Stimulated activated naive CD4-positive, alpha-beta T cell (primary cell): ENCODE measurements around the gene C4orf54.

Source experiments
- DNase-seq, 6 experiments: peaks; one replicate each; lab custom pipeline; 2025; lab: John Stamatoyannopoulos, UW

C4orf54 gene

GRCh38 chr4:99651811-99652485 lies 5.7 kb downstream of the C4orf54 start:
- no peak for DNase-seq

DNA sequence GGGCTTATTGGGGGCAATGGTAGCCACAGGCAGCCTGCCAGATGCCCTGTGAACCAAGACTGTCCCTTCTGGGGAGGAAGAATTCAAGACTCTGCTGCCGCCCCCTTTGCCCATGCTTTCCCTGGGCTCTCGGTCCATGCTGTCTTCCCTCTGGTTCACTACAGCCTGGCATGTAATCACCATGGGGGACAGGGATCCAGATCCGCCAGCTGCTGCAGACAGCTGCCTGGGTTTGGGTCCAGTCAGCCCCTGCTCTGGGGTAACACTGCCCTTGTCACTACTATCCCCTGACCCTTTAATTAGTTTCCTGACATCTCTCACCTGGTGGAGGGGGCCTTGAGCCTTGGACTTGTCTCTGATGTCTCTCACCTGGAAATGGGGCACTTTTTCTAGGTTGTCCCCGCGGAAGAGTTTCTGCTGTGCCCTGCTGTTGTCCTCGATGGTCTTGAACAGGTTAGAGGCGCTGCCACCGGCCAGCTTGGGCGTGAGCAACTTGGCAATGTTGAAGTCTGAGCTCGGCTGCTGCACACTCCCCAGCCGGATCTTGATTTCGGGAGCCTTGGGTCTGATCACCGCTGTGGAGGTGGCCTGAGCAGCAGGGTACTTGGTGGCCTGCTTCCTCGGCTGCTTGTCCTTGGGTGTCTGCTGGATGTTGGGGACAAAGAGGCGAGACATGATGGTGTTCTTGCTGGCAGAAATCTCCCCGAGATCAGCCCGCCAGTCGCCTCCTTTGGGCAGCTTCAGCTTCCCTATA lies 6.4 kb downstream of the C4orf54 start:
- no peak for DNase-seq

GRCh38 chr4:99649778-99650177 lies 7.8 kb downstream of the C4orf54 start:
- no peak for DNase-seq

DNA sequence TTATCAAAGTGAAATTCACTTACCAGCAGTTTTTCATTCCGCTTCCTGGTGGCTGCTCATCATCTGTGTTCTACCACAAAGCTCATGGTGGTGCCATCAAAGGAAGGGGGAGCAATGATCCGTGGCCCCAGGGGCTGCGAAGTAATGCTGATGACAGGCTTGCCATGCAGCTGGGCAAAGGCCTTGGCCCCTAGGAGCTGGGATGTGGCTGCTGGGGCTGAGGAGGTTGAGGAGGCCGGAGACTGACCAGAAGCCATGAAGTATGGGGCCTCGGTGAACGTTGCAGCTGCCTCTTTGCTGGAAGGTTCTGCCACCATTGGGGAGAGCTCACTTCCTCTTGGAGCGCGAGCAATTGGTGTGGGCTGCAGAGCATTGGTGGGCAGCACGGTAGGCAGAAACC lies 8.4 kb downstream of the C4orf54 start:
- DNase-seq, result no peak

- DNase-seq, result no peak
These were observed 9.3 kb downstream of the C4orf54 start for GRCh38 chr4:99648321-99648720.

GRCh38 chr4:99647071-99647470 lies 10.6 kb downstream of the C4orf54 start:
- no peak for DNase-seq

GRCh38 chr4:99645638-99646037 lies 12.0 kb downstream of the C4orf54 start:
- no peak for DNase-seq

DNA sequence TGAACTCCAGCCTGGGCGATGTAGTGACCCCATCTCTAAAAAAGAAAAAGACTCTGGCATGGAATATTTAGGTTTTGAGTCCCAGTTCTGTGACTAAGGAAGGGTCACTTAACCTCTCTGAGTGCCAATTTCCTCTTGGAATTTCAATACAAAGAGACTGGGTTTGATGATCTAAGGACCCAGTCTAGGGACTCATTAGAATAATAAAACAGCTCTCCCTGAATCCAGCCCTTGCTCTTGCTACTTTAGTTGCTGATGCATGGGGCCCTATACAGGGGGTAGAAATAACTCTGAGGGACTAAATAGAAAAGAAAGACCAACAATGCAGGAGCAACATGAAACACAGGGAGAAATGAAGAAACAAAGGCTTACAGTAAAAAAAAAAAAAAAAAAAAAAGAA lies 12.6 kb downstream of the C4orf54 start:
- no peak for DNase-seq

- DNase-seq, result no peak
These were observed 13.2 kb downstream of the C4orf54 start for GRCh38 chr4:99644453-99644852.

DNA sequence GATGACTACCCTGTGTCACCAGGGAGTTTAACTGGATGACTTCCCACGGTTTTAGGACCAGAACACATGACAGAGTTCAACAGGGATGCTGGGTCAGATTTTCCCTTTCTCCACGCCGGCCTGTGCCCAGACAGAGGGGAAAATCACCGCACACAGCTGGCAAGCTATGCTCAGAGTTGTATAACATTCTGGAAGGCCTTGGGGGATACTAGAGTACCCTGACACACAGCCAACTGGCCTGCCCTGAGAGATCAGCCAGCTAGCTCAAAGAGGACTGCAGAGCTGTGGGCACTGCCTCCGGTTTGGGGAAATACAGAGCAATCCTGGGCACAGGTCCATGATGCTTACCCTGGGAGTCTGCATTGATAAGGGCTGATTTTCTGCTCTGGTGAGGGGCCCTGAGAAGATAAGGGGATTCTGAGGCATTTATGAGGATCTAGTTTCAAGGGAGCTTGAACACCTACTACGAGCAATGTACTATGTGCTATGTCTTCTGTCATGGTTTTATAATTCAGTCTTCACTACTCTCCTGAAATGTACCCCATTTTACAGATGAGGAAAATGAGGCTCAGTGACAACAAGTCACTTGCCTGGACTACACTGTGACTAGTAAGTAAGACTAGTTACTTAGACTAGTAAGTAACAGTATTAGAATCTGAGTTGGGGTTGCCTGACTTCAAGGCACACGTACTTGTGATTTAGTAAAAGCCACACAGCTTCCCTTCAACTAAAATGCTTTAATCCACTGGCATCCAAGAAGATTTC lies 14.7 kb downstream of the C4orf54 start:
- no peak for DNase-seq

GRCh38 chr4:99640676-99641075 lies 17.0 kb downstream of the C4orf54 start:
- no peak for DNase-seq

DNA sequence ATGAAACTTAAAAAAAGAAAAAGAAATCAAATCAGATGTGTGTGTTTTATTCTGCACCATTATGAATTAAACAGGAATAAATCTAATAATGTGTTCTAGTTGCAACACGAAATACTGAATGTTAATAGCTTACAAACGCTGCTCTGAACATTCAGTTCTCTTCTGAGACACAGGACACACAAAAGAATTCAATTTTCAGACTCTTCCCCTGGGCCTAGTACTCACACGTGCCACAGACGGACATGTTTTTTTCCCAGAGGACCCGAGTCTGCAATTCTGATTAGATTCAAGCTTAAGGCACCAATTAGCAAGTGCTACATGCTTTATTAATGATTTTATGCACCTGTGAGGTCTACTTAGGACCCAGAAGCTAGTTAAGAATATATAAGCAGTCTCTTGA lies 20.5 kb downstream of the C4orf54 start:
- no peak for DNase-seq

- DNase-seq, result no peak
These were observed 21.2 kb downstream of the C4orf54 start for GRCh38 chr4:99636422-99636821.

- no peak for DNase-seq
These were observed 22.0 kb downstream of the C4orf54 start for GRCh38 chr4:99635601-99636000.

DNA sequence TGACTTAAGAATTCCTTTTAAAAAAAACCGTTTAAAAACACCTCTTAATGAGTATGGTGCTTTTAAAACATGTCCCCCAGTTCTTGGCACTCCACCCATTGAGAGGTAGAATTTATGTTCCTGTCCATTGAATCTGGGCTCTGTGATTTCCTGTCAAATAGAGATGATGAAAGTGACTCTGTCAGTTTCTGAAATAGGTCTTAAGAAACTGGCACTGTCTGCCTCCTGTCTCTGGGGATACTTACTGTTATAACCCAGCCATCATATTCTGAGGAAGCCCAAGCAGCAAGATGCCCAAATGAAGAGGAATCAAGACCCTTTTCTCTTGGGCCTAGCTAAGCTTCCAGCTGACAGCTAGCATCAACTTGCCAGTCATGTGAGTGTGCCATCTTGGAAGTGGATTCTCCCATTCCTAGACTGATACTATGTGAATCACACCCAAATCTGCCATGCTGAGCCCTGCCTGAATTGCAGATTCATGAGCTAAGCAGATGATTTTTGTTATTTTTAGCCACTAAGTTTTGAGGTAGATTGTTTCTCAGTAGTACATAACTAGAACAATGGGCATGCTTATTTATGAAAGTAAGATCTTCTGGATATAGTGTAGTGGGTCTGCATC lies 22.8 kb downstream of the C4orf54 start:
- DNase-seq, result no peak

DNA sequence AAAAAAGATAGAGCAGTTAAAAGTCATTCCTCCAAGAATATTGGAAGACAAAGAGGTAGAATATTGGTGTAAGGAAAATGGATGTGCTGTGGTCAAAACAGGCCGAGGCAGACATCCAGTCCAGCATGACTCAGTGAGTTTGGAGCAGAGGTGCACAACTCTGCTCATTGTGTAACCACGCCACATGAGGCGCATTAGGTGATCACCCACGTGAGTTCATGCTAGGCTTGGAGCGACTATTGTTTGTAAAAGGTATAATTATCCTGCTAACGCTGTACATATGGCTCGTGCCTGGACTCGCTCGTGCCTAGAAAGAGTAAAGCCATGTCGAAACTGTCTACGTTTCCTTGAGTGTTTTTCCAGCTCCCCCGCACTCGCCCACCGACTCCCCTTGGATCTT lies 23.9 kb downstream of the C4orf54 start:
- DNase-seq, result no peak

DNA sequence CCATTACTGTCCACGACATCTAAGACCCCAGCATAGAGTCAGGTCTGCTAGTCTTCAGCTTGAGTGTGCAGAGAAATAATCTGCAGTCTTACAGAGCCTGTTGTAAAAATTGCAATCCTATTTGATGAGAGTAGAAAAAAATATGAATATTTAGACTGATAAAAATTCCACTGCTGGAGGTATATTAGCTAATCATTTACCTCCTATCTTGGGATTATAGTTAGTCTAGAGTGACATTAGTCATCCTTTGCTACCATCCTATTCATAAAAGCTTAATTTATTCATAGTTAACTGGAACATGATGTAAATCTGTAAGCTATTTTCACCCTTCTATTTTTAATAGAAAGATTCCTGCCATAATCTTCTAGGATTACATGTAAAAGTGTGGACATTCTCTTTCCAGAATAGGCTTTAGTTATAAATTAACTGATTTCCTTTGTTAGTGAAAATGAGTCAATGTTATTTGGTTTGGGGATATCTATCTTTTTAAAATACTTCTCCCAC lies 26.7 kb downstream of the C4orf54 start:
- DNase-seq, result no peak

- no peak for DNase-seq
These were observed 27.6 kb downstream of the C4orf54 start for GRCh38 chr4:99629962-99630554.

- no peak for DNase-seq
These were observed 29.6 kb downstream of the C4orf54 start for GRCh38 chr4:99628040-99628439.

DNA sequence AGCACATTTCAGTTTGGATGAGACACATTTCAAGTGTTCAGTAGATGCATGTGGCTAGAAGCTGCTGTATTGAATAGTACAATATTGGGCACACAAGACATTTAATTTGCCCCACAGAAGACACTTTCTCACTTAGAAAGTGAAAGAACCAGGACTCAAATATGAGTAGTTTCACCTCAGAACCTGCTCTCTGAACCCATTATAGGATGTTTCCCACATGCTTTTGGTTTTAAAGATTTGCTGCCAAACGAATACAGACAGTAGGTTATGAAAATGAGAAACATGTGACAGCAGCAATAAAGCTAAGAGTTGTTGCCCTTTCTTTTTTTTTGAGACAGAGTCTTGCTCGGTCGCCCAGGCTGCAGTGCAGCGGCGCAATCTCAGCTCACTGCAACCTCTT lies 32.3 kb downstream of the C4orf54 start:
- DNase-seq, result no peak

DNA sequence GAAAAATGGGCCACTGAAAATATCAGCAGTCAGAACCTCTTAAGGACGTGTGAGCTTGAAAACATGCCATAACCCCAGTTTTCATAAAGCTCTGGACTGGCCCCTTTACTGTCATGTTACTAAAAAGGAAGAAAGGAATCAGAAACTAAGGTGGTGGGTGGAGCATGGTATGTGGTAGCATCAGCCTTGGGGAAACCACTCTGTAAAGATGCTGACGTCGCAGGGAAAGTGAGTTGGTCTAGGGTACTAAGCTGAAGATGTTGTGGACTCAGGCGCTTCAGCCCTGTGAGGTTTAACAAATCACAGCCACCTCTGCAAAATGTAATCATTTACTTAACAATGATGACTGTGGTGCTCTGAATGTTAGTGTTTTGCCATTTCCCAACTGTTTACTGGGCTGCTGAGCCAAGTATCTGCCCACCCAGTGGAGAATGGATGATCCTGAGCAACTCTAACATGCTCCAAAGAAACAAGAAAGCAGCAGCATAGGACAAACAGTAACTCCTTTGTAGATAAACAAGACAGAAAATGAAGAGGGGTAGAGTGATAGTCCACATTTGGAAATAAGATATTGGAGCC lies 33.4 kb downstream of the C4orf54 start:
- DNase-seq, result no peak

DNA sequence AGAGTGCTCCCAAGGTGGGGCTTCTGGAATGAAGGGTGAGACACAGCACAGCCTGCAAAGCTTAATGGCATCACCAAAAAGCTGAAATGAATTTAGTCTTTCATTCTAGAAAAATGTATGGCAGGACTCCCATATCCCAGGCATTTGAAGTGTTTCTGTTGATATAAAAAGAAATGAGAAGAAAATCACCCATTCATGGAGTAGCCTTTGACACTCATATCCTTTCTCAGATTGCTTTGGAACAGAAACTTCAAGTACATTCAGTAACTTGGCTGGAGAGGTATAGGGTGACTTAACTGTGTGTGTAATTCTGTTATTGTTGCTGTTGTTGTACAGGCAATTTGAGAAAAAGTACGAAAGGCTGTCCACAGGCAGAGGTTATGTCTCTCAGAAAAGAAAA lies 35.3 kb downstream of the C4orf54 start:
- DNase-seq, result no peak
